GM23338 (cell line): Measurements from ENCODE around the gene PDE3A.

Source experiments
- EZH2 ChIP-seq: fragments of 200-600 bp; sonication (generic); IDR thresholded peaks from one replicate; pipeline ENCODE4 v1.8.0; 2017; ENCODE audit warnings: antibody characterized with exemption, mild to moderate bottlenecking, low read depth; ENCODE audit not compliant: unreplicated experiment
- EZH2phosphoT487 ChIP-seq: fragments of 200-600 bp; sonication (generic); IDR thresholded peaks from one replicate; pipeline ENCODE4 v1.8.1; 2018; ENCODE audit warnings: antibody characterized with exemption; ENCODE audit not compliant: unreplicated experiment
- POLR2AphosphoS5 ChIP-seq: IDR thresholded peaks from 2 replicates; pipeline ENCODE4 v1.6.1; 2016; ENCODE audit warnings: antibody characterized with exemption, low read depth
- REST ChIP-seq: IDR thresholded peaks from one replicate; pipeline ENCODE4 v1.6.1; 2018; ENCODE audit warnings: antibody characterized with exemption; ENCODE audit not compliant: unreplicated experiment
- TF ChIP-seq, protein P1 (sequence below), 2 experiments: fragments of 200-600 bp in 1 of 2; sonication (generic) in 1 of 2; conservative IDR thresholded peaks; 2 replicates each; pipeline versions ENCODE4 v1.5.1 to v1.6.1; 2016 to 2017; ENCODE audit warnings: antibody characterized with exemption in 2 of 2, low read depth in 2 of 2, mild to moderate bottlenecking in 2 of 2, moderate library complexity in 1 of 2

DNA sequence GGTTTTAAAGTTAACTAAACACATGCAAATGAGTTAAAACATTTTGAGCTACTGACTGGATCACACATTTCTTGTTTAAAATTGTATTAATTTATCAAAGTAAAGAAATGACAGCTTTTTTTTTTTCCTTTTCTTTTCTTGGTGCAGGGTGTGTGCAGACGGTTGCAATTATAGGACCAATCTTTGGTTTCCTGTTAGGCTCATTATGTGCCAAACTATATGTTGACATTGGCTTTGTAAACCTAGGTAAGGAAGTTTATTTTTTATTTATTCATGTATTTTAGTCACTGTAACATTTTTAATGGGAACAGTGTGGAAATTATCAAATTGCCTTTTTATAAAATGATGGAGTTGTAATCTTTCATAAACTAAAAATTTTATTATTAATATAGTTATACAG is 348.6 kb downstream of the PDE3A start:
- TF ChIP-seq POLR2AphosphoS5 (no peak), REST (no peak), EZH2 (no peak), EZH2phosphoT487 (no peak)
- TF ChIP-seq, protein P1, sequence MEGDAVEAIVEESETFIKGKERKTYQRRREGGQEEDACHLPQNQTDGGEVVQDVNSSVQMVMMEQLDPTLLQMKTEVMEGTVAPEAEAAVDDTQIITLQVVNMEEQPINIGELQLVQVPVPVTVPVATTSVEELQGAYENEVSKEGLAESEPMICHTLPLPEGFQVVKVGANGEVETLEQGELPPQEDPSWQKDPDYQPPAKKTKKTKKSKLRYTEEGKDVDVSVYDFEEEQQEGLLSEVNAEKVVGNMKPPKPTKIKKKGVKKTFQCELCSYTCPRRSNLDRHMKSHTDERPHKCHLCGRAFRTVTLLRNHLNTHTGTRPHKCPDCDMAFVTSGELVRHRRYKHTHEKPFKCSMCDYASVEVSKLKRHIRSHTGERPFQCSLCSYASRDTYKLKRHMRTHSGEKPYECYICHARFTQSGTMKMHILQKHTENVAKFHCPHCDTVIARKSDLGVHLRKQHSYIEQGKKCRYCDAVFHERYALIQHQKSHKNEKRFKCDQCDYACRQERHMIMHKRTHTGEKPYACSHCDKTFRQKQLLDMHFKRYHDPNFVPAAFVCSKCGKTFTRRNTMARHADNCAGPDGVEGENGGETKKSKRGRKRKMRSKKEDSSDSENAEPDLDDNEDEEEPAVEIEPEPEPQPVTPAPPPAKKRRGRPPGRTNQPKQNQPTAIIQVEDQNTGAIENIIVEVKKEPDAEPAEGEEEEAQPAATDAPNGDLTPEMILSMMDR (conservative IDR thresholded peaks at IDR 0.05; ENCODE audit: low read depth in 2 of 2) = no peak
